ENCODE results near the gene ACTR8. TPM values are rescaled to one million over a fixed set of nuclear protein-coding genes. Genes with fewer than 3 reads are reported as not detected.

Gene ACTR8
- total RNA-seq, 1 experiment from 2014 or later, result 13.3 TPM

DNA sequence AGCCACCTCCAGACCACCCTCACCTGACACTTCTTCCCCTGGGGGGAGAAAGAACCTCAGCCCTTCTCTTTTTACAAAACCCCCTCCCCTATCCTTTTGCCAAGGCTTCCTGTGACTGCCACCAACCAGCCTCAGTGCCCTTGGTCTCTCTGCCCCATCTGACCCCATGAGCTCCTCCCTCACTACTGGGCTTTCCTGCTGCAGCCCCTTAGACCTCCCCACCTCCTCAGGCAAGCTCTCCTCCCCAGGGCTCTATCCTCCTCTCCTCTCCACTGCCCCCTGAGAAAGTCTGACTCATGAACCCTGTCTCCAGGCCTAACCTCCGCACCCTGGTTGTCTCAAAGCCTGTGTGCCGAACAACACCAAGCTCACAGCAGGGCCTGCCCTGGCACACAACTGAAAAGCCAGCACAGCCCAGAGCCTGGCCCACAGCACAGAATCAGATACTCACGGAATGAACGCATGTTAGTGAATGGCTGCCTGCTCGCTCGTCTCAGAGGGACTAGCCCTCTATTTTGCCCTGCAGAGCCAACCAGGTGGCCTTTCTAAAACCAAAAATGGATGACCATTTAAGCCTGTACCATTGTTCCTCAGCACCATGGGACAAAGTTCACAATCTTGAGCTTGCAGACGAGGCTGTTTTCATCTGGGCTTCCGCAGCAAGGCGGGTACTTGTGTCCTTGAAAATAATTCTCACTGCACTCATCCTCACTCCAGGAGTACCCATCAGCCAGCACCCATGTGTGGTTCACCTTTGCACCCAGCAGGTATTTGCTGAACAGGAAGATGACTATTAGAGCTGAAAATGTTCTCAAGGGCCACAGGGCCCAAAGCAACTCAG is 37.5 kb downstream of the ACTR8 start:
- Histone ChIP-seq H3K9me3 (no peaks in the 10 kb centered on the region), H3K27me3 (no peaks in the 10 kb centered on the region), H3K36me3 (no peaks in the 10 kb centered on the region), H3K4me3 (no peak overlapping the region)
- DNase-seq, result no peak

- DNase-seq, result no peak
- Histone ChIP-seq H3K4me3 (no peak overlapping the region), H3K27me3 (no peaks in the 10 kb centered on the region), H3K36me3 (no peaks in the 10 kb centered on the region), H3K9me3 (no peaks in the 10 kb centered on the region)
Measured at GRCh38 chr3:53843195-53844177, 38.5 kb downstream of the ACTR8 start.

GRCh38 chr3:53842436-53843194 is 39.3 kb downstream of the ACTR8 start:
- H3K27me3 ChIP-seq, result no peaks in the 10 kb centered on the region
- no peaks in the 10 kb centered on the region for H3K9me3 ChIP-seq
- DNase-seq, result no peak
- no peak overlapping the region for H3K4me3 ChIP-seq
- H3K36me3 ChIP-seq, result no peaks in the 10 kb centered on the region

DNA sequence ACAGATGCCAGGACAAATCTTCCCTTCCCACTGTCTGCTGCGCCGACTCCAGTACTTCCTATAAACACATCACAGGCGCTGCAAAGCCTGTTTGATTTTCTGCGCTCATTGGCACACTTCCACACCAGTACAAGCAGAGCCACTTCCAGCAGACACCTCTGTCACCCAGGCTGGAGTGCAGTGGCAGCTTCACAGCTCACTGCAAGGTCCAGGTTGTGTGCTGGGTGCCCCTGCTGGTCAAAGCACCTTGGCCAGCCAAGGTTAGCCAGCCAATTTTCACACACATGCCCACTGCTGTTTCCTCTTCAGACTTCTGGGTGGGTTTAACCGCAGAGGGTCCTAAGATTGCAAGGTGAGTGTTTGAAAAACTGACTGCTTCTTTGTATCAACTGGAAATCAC is 40.7 kb downstream of the ACTR8 start:
- Histone ChIP-seq H3K36me3 (no peaks in the 10 kb centered on the region), H3K4me3 (no peak overlapping the region), H3K9me3 (no peaks in the 10 kb centered on the region), H3K27me3 (no peaks in the 10 kb centered on the region)
- no peak for DNase-seq

DNA sequence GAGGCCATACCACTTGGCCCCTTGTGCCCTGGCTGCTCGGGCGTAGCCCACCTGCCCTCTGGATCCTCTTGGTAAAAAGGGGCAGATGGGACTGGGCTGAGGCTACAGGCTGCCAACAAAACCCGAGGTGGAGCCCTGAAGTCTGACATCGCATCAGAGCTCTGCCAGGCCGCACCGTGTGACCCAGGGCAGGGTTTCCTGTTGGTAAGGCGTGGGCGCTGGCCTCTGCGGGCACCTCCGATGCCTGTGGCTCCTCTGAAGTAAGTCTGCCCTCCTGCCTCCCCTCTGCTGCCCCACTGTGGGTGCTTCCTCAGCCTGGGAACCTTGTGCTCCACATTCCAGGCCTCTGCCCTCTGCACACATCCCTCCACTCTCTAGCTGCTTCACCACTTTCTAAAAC is 44.6 kb downstream of the ACTR8 start:
- DNase-seq, result no peak
- Histone ChIP-seq H3K36me3 (no peaks in the 10 kb centered on the region), H3K9me3 (no peaks in the 10 kb centered on the region), H3K4me3 (no peak overlapping the region), H3K27me3 (no peaks in the 10 kb centered on the region)

DNA sequence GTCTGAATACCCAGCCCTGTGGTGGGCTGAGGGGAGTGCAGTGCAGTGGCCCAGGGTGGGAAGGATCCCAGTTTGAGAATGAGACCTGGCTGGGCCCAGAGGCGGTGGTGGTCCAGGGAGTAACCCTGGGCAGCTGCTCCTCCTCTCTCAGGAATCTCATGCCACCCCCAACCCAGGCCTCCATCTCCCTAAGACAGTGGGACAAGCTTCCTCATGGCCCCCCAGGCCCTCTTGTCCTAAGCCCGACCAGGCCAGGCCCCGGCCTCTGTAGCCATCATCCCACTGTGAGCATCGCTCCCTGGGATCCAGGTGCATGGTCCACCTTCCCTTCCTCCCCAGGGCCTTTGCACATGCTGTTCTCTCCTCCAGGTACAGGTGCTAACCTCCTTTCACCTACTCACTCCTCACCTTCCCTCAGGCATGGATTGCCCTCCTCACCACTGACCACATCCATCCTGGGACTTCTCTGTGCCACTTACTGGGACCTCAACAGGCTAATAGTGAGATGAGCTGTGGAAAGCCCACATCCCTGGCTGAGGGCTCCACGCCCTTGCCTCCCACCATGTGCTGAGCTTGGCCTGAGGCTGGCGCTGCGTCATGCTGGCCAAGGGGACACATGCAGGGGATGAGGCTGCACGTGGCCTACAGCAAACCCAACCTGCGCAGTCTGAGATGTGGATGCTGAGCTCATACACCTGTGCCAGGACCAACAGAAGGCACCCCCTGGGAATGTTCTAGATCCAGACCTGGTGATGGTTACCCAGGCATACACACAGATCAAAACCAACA is 45.7 kb downstream of the ACTR8 start:
- Histone ChIP-seq H3K36me3 (no peaks in the 10 kb centered on the region), H3K4me3 (no peak overlapping the region), H3K9me3 (no peaks in the 10 kb centered on the region), H3K27me3 (no peaks in the 10 kb centered on the region)
- no peak for DNase-seq

GRCh38 chr3:53835257-53835656 is 46.7 kb downstream of the ACTR8 start:
- no peaks in the 10 kb centered on the region for H3K36me3 ChIP-seq
- no peaks in the 10 kb centered on the region for H3K27me3 ChIP-seq
- DNase-seq, result no peak
- no peak overlapping the region for H3K4me3 ChIP-seq
- no peaks in the 10 kb centered on the region for H3K9me3 ChIP-seq

DNA sequence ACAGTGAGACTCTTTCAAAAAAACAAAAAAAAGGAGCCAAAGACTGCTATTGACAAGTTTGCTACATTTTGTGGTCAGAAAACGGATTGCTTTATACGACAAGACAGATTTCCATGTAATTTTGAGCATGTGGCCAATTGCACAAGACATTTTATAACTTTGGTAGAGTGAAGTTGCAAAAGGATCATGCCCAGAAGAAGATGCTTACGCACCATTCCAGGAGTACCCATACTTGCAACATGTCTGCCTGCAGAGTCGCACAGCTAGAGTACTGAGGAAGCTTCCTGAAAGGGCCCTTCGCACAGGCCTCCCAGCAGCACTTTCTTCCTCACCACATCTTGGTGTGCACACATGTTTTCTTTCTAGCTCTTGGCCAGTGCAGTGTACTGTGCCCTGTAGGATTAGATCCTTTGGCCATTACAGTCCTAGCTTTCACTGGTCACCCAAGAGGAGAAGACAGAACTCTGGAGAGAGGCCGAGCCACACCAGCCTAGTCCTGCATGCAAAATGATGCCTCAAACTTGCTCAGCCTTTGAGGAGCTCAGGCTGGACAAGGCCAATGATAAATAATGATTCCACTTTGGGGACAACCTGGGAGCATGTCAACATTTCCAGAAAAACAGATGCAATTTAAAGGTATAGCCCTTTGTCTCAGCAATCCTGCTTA is 47.4 kb downstream of the ACTR8 start:
- Histone ChIP-seq H3K36me3 (no peaks in the 10 kb centered on the region), H3K9me3 (no peaks in the 10 kb centered on the region), H3K27me3 (no peaks in the 10 kb centered on the region), H3K4me3 (no peak overlapping the region)
- DNase-seq, result no peak

- H3K9me3 ChIP-seq, result no peaks in the 10 kb centered on the region
- no peak overlapping the region for H3K4me3 ChIP-seq
- H3K27me3 ChIP-seq, result no peaks in the 10 kb centered on the region
- no peak for DNase-seq
- H3K36me3 ChIP-seq, result no peaks in the 10 kb centered on the region
Measured at GRCh38 chr3:53833700-53834099, 48.3 kb downstream of the ACTR8 start.

DNA sequence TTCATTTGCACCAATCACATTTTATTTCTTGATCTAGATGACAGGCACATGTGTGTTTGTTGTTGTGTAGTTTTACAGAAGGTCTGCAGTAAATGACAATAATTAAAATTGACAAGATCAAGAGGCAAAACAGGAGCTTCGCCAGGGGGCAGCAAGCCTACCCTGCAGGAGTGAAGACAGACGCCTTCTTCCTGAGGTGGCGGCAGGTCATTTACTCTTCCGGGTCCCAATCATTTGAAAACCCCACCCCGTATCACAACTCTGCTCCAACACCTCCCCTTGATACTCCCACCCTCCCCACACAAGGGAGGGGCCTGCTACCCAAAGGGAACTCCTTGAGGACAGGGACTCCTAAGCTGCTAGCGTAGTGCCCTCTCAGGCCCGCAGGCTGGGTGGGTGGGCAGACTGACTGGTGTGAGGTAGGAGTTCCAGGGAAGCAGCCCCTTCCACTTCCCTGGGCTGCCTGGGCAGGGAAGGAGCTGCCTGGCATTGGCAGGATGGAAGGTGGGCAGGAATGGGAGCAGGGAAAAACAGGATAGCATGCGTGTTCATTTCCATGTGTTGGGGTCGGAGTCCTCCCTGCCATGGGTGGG is 48.8 kb downstream of the ACTR8 start:
- no peaks in the 10 kb centered on the region for H3K9me3 ChIP-seq
- no peaks in the 10 kb centered on the region for H3K27me3 ChIP-seq
- H3K4me3 ChIP-seq, result no peak overlapping the region
- no peak for DNase-seq
- H3K36me3 ChIP-seq, result no peaks in the 10 kb centered on the region

DNA sequence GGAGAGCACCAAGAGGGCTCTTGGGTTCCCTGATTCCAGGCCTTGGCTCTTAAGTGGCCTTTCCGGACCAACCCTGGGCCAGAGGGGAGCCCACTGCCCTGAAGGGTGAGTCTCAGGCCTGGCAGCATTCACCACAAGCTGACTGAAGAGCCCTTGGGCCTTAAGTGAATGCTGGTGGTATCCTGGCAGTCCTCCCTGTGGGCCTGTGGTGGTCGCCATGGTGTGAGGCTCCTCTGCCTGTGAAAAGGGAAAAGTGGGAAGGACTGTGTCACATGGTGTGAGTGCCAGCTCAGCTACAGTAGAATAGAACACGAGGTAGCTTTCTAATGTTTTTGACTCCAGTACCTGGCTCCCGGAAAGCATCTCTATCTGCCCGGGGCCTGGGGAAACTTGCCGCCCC is 51.0 kb downstream of the ACTR8 start:
- Histone ChIP-seq H3K27me3 (no peaks in the 10 kb centered on the region), H3K9me3 (no peaks in the 10 kb centered on the region), H3K4me3 (no peak overlapping the region), H3K36me3 (no peaks in the 10 kb centered on the region)
- DNase-seq, result no peak

GRCh38 chr3:53829605-53830004 is 52.3 kb downstream of the ACTR8 start:
- DNase-seq, result no peak
- Histone ChIP-seq H3K9me3 (no peaks in the 10 kb centered on the region), H3K27me3 (no peaks in the 10 kb centered on the region), H3K4me3 (no peak overlapping the region), H3K36me3 (no peaks in the 10 kb centered on the region)

DNA sequence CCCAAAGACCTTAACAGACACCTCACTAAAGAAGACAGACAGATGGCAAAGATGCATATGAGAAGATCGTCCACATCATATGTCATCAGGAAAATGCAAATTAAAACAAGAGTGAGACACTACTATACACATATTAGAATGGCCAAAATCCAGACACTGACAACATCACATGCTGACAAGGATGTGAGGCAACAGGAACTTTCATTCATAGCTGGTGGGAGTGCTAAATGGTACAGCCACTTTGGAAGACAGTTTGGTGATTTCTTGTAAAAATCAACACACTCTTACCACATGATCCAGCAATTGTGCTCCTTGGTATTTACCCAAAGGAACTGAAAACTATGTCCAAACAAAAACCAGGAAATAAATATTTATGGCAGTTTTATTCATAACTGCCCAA is 53.4 kb downstream of the ACTR8 start:
- Histone ChIP-seq H3K4me3 (no peak overlapping the region), H3K36me3 (no peaks in the 10 kb centered on the region), H3K27me3 (no peaks in the 10 kb centered on the region), H3K9me3 (no peaks in the 10 kb centered on the region)
- DNase-seq, result no peak

GRCh38 chr3:53826048-53826447 is 55.9 kb downstream of the ACTR8 start:
- Histone ChIP-seq H3K4me3 (no peak overlapping the region), H3K27me3 (no peaks in the 10 kb centered on the region), H3K36me3 (no peaks in the 10 kb centered on the region), H3K9me3 (no peaks in the 10 kb centered on the region)
- no peak for DNase-seq

DNA sequence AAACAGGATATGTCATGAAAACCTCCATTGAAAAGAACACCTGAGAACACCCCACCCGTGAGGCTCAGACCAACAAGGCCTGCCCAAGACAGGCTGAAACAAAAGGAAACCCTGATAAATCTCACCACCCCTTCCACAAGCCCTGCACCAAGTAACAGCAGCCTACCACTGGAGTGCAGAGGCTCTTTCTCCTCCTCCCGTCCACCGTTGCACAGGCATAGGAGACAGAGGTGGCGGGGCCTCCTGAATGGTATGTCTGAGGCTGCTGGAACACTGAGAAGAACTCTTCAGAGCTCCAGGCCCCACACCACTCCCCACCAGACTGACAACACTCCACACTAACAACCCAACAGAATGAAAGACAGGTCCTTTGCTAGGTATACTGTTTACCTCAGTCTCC is 57.2 kb downstream of the ACTR8 start:
- Histone ChIP-seq H3K4me3 (no peak overlapping the region), H3K9me3 (no peaks in the 10 kb centered on the region), H3K36me3 (no peaks in the 10 kb centered on the region), H3K27me3 (no peaks in the 10 kb centered on the region)
- no peak for DNase-seq

Measured in MG63 (cell line).